ENCODE results near the gene FUT7. TPM values are rescaled to one million over a fixed set of nuclear protein-coding genes. Genes with fewer than 3 reads are reported as not detected.

FUT7 gene
- total and polyA plus RNA-seq, 2 of the 8 experiments (the other 6 are each of a cell fraction or from before 2014, with no cell fraction given) = not detected

DNA sequence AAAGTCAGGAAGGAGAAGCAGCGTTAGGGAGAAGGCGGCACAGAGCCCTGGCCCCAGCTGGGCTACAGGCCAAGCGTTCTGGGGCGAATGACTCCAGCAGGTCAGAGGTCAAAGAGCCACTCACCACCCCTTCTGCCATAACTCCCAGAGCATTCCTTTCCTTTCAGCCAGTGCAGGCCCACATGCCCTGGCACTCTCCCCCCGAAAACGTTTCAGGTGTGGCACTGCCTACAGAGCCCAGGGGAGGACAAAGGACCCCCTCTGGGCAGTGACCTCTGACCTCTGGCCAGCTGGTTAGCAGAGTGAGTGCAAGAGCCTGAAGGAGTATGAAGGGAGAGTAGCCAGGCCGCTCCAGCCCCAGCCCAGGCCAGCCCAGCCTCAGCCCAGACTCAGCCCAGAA lies 8.7 kb downstream of the FUT7 start (continued):
- TF ChIP-seq EZH2 (IDR thresholded peaks at IDR 0.05; ENCODE audit: low read depth, low read length, severe bottlenecking) = no peak
- TF ChIP-seq, protein P1, sequence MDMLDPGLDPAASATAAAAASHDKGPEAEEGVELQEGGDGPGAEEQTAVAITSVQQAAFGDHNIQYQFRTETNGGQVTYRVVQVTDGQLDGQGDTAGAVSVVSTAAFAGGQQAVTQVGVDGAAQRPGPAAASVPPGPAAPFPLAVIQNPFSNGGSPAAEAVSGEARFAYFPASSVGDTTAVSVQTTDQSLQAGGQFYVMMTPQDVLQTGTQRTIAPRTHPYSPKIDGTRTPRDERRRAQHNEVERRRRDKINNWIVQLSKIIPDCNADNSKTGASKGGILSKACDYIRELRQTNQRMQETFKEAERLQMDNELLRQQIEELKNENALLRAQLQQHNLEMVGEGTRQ (IDR thresholded peaks at IDR 0.05; ENCODE audit: low read length) = no peak
